ENCODE results near the gene TMEM212.

Gene TMEM212

GRCh38 chr3:171833789-171834460 lies 9.2 kb upstream of the TMEM212 start:
- in situ Hi-C loops (cut with MboI; ENCODE audit: low sequenced_read_pairs), result no loop called here

GRCh38 chr3:171834461-171834801 lies 8.7 kb upstream of the TMEM212 start:
- in situ Hi-C loops (cut with MboI; ENCODE audit: low sequenced_read_pairs), result no loop called here

GRCh38 chr3:171835116-171835515 lies 8.0 kb upstream of the TMEM212 start:
- in situ Hi-C loops (cut with MboI; ENCODE audit: low sequenced_read_pairs), result no loop called here

- in situ Hi-C loops (cut with MboI; ENCODE audit: low sequenced_read_pairs), result no loop called here
Observed at GRCh38 chr3:171835613-171836012, 7.5 kb upstream of the TMEM212 start.

GRCh38 chr3:171836855-171837254 lies 6.3 kb upstream of the TMEM212 start:
- in situ Hi-C loops (cut with MboI; ENCODE audit: low sequenced_read_pairs), result no loop called here

- in situ Hi-C loops (cut with MboI; ENCODE audit: low sequenced_read_pairs), result no loop called here
Observed at GRCh38 chr3:171837698-171838097, 5.5 kb upstream of the TMEM212 start.

GRCh38 chr3:171838218-171838720 lies 4.9 kb upstream of the TMEM212 start:
- in situ Hi-C loops (cut with MboI; ENCODE audit: low sequenced_read_pairs), result no loop called here

- in situ Hi-C loops (cut with MboI; ENCODE audit: low sequenced_read_pairs), result no loop called here
Observed at GRCh38 chr3:171839270-171839669, 3.9 kb upstream of the TMEM212 start.

- in situ Hi-C loops (cut with MboI; ENCODE audit: low sequenced_read_pairs), result no loop called here
Observed at GRCh38 chr3:171840445-171840810, 2.7 kb upstream of the TMEM212 start.

- in situ Hi-C loops (cut with MboI; ENCODE audit: low sequenced_read_pairs), result no loop called here
Observed at GRCh38 chr3:171840811-171841619, 2.1 kb upstream of the TMEM212 start.

GRCh38 chr3:171841620-171842000 lies 1.5 kb upstream of the TMEM212 start:
- in situ Hi-C loops (cut with MboI; ENCODE audit: low sequenced_read_pairs), result no loop called here

- in situ Hi-C loops (cut with MboI; ENCODE audit: low sequenced_read_pairs), result no loop called here
Observed at GRCh38 chr3:171844873-171845272, 1.7 kb downstream of the TMEM212 start.

- in situ Hi-C loops (cut with MboI; ENCODE audit: low sequenced_read_pairs), result no loop called here
Observed at GRCh38 chr3:171845481-171846284, 2.5 kb downstream of the TMEM212 start.

- in situ Hi-C loops (cut with MboI; ENCODE audit: low sequenced_read_pairs), result no loop called here
Observed at GRCh38 chr3:171846597-171846996, 3.4 kb downstream of the TMEM212 start.

- in situ Hi-C loops (cut with MboI; ENCODE audit: low sequenced_read_pairs), result no loop called here
Observed at GRCh38 chr3:171847133-171847532, 4.0 kb downstream of the TMEM212 start.

GRCh38 chr3:171847595-171848259 lies 4.6 kb downstream of the TMEM212 start:
- in situ Hi-C loops (cut with MboI; ENCODE audit: low sequenced_read_pairs), result no loop called here

GRCh38 chr3:171849617-171850319 lies 6.6 kb downstream of the TMEM212 start:
- in situ Hi-C loops (cut with MboI; ENCODE audit: low sequenced_read_pairs), result no loop called here

- in situ Hi-C loops (cut with MboI; ENCODE audit: low sequenced_read_pairs), result no loop called here
Observed at GRCh38 chr3:171850320-171850959, 7.3 kb downstream of the TMEM212 start.

GRCh38 chr3:171850960-171851659 lies 8.0 kb downstream of the TMEM212 start:
- in situ Hi-C loops (cut with MboI; ENCODE audit: low sequenced_read_pairs), result no loop called here
